Hepatocyte (in vitro differentiated cells): ENCODE data around the gene B4GALT3.

ENCODE experiments used
- EZH2 ChIP-seq: fragments of 200-600 bp; sonication (generic); IDR thresholded peaks from 2 replicates; pipeline ENCODE4 v1.6.1; 2016; ENCODE audit warnings: antibody characterized with exemption, mild to moderate bottlenecking, borderline replicate concordance
- EZH2phosphoT487 ChIP-seq: fragments of 200-600 bp; sonication (generic); IDR thresholded peaks from one replicate; pipeline ENCODE4 v1.6.1; 2018; ENCODE audit warnings: antibody characterized with exemption, mild to moderate bottlenecking, low read depth, moderate library complexity; ENCODE audit not compliant: unreplicated experiment, severe bottlenecking
- TF ChIP-seq, protein P1 (sequence below): fragments of 200-600 bp; sonication (generic); IDR thresholded peaks from 2 replicates; pipeline ENCODE4 v1.5.1; 2016; ENCODE audit warnings: antibody characterized with exemption, mild to moderate bottlenecking; ENCODE audit not compliant: poor library complexity

DNA sequence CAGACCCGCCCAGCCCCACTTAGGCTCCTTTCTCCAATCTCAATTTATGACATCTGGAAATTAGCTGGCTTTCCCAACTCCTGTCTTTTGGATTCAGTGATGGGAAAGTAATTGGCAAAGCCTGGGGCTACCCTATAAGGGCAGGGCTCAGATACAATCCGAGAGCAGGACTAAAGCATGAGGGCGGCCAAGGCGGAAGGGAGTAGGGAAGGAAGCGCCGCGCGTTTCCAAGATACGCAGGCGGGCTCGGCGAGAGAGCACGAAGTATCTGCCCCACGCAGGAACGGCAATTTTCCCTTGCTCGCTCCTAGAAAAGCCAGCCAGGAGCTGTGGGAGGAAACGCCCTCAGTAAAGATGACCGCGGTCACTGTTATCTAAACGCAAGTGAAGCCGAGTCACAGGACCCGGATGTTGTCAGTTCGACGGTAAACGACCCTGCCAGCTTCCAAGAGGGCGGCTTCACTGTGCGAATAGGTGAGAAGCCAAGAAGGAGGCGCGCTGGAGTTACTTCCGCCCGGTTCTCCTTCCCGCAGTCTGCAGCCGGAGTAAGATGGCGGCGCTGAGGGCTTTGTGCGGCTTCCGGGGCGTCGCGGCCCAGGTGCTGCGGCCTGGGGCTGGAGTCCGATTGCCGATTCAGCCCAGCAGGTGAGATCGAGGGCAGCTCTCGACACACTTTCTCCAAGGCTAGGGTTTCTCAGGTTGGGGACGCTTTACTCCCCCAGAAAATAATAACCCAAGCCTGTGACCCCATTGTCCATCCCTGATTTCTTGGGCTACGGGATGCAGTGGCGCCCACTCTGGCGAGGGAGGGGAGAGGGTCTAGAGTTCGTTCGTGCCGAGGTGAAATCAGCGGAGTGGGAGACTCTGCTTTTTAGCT, 24.8 kb upstream of the B4GALT3 start, which contains the start of gene NDUFS2:
- TF ChIP-seq, protein P1, sequence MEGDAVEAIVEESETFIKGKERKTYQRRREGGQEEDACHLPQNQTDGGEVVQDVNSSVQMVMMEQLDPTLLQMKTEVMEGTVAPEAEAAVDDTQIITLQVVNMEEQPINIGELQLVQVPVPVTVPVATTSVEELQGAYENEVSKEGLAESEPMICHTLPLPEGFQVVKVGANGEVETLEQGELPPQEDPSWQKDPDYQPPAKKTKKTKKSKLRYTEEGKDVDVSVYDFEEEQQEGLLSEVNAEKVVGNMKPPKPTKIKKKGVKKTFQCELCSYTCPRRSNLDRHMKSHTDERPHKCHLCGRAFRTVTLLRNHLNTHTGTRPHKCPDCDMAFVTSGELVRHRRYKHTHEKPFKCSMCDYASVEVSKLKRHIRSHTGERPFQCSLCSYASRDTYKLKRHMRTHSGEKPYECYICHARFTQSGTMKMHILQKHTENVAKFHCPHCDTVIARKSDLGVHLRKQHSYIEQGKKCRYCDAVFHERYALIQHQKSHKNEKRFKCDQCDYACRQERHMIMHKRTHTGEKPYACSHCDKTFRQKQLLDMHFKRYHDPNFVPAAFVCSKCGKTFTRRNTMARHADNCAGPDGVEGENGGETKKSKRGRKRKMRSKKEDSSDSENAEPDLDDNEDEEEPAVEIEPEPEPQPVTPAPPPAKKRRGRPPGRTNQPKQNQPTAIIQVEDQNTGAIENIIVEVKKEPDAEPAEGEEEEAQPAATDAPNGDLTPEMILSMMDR, result peak; percentile 33
- TF ChIP-seq EZH2phosphoT487, result no peak
- TF ChIP-seq EZH2, result no peak
